SK-N-SH (cell line): ENCODE data around the gene MTHFD2L. TPM values are rescaled to one million over a fixed set of nuclear protein-coding genes. Genes with fewer than 3 reads are reported as not detected.

ENCODE experiments used
- CTCF ChIA-PET: fragments of 300-600, 350-600 bp; formaldehyde crosslinking; extraction: SDS; loops from one replicate; lab custom pipeline; 2021; lab: Yijun Ruan, JAX
- POLR2A ChIA-PET: fragments of 350-600 bp; sonication (Branson Sonifier 250); formaldehyde crosslinking; extraction: SDS; loops from one replicate; lab custom pipeline; 2020; ENCODE audit warnings: antibody characterized with exemption, inconsistent platforms; lab: Yijun Ruan, JAX
- DNase-seq: peaks from one replicate; pipeline ENCODE4 v3.0.0; 2012
- H2AFZ ChIP-seq: fragments of 200-600 bp; sonication (generic); 2 replicates; pipeline ENCODE4 v1.8.1; 2016; ENCODE audit warnings: antibody characterized with exemption, mild to moderate bottlenecking, low read depth
- H3F3A ChIP-seq: fragments of 200-600 bp; sonication (generic); replicated peaks from 2 replicates; pipeline ENCODE3; 2016; ENCODE audit warnings: antibody characterized with exemption, mild to moderate bottlenecking; ENCODE audit not compliant: insufficient read depth
- H3K27ac ChIP-seq, 2 experiments: fragments of 200-500 bp in 1 of 2; fragments of 200-600 bp in 1 of 2; sonication (Bioruptor generic) in 1 of 2; sonication (generic), shearing (Covaris generic) in 1 of 2; 2 replicates each; pipeline versions ENCODE4 v1.5.1 to v1.6.1; 2014 to 2016; ENCODE audit warnings: low read depth in 2 of 2, inconsistent platforms in 1 of 2, low read length in 1 of 2, mild to moderate bottlenecking in 1 of 2, mixed read lengths in 1 of 2
- H3K27me3 ChIP-seq: fragments of 200-600 bp; sonication (generic), shearing (Covaris generic); 2 replicates; pipeline ENCODE4 v1.6.1; 2016; ENCODE audit warnings: mixed run types; ENCODE audit not compliant: insufficient read depth
- H3K36me3 ChIP-seq, 2 experiments: fragments of 200-500 bp in 1 of 2; fragments of 200-600 bp in 1 of 2; sonication (Bioruptor generic) in 1 of 2; sonication (generic) in 1 of 2; replicated peaks in 1 of 2; 2 replicates each; pipeline versions ENCODE3 to v1.5.1; 2014 to 2016; ENCODE audit warnings: low read length in 1 of 2, mild to moderate bottlenecking in 1 of 2; ENCODE audit not compliant: insufficient read depth in 2 of 2, control insufficient read depth in 1 of 2
- H3K4me1 ChIP-seq, 2 experiments: fragments of 200-500 bp in 1 of 2; fragments of 200-600 bp in 1 of 2; sonication (Bioruptor generic) in 1 of 2; sonication (generic), shearing (Covaris generic) in 1 of 2; 2 replicates each; pipeline versions ENCODE4 v1.5.1 to v1.6.1; 2014 to 2016; ENCODE audit warnings: low read depth in 1 of 2, low read length in 1 of 2, mixed run types in 1 of 2; ENCODE audit not compliant: insufficient read depth in 2 of 2, control insufficient read depth in 1 of 2
- H3K4me2 ChIP-seq: fragments of 200-600 bp; sonication (generic), shearing (Covaris generic); 2 replicates; pipeline ENCODE4 v1.6.1; 2017; ENCODE audit warnings: mixed run types
- H3K4me3 ChIP-seq, 2 experiments: fragments of 200-500 bp in 1 of 2; fragments of 200-600 bp in 1 of 2; sonication (Bioruptor generic) in 1 of 2; sonication (generic), shearing (Covaris generic) in 1 of 2; 2 replicates each; pipeline versions ENCODE4 v1.5.1 to v1.8.1; 2014 to 2016; ENCODE audit warnings: low read depth in 2 of 2, inconsistent platforms in 1 of 2, low read length in 1 of 2, mild to moderate bottlenecking in 1 of 2, mixed read lengths in 1 of 2, moderate library complexity in 1 of 2
- H3K79me2 ChIP-seq: fragments of 200-600 bp; sonication (generic); 2 replicates; pipeline ENCODE4 v1.8.1; 2017; ENCODE audit warnings: mild to moderate bottlenecking; ENCODE audit not compliant: insufficient read depth
- H3K9ac ChIP-seq: fragments of 200-600 bp; sonication (generic); 2 replicates; pipeline ENCODE4 v1.6.1; 2017; ENCODE audit warnings: mixed run types
- H3K9me2 ChIP-seq: fragments of 200-600 bp; sonication (generic); 2 replicates; pipeline ENCODE4 v1.6.1; 2017; ENCODE audit warnings: mixed run types
- H3K9me3 ChIP-seq: fragments of 200-600 bp; sonication (generic); 2 replicates; pipeline ENCODE4 v1.6.1; 2017; ENCODE audit warnings: mixed run types, mild to moderate bottlenecking, moderate library complexity
- H4K20me1 ChIP-seq: fragments of 200-600 bp; sonication (generic); 2 replicates; pipeline ENCODE4 v1.6.1; 2017; ENCODE audit warnings: mild to moderate bottlenecking, mixed run types; ENCODE audit not compliant: insufficient read depth
- CHD2 ChIP-seq: fragments of 150-350 bp; IDR thresholded peaks from 2 replicates; pipeline ENCODE4 v1.6.1; 2018; ENCODE audit warnings: low read length; ENCODE audit not compliant: partially characterized antibody
- ELF1 ChIP-seq: IDR thresholded peaks from 2 replicates; pipeline ENCODE4 v1.4.0; 2012
- EZH2phosphoT487 ChIP-seq: fragments of 200-600 bp; sonication (generic); IDR thresholded peaks from 2 replicates; pipeline ENCODE4 v1.6.1; 2017; ENCODE audit warnings: low read depth, mixed run types, mild to moderate bottlenecking, antibody characterized with exemption, moderate library complexity, borderline replicate concordance
- FOSL2 ChIP-seq: IDR thresholded peaks from 2 replicates; pipeline ENCODE4 v1.4.0; 2012; ENCODE audit warnings: low read depth, mild to moderate bottlenecking, moderate library complexity, borderline replicate concordance
- GABPA ChIP-seq: IDR thresholded peaks from 2 replicates; pipeline ENCODE4 v1.4.0; 2012; ENCODE audit warnings: low read depth, mild to moderate bottlenecking
- GATA2 ChIP-seq: sonication (generic); formaldehyde crosslinking; IDR thresholded peaks from 2 replicates; pipeline ENCODE4 v1.5.0; 2020; ENCODE audit warnings: mild to moderate bottlenecking, missing genetic modification reagents
- JUND ChIP-seq: IDR thresholded peaks from 2 replicates; pipeline ENCODE4 v1.4.0; 2012
- MAX ChIP-seq: IDR thresholded peaks from 2 replicates; pipeline ENCODE4 v1.4.0; 2012; ENCODE audit warnings: low read depth
- NFIC ChIP-seq: IDR thresholded peaks from 2 replicates; pipeline ENCODE4 v1.4.0; 2012; ENCODE audit warnings: borderline replicate concordance
- NRF1 ChIP-seq: IDR thresholded peaks from 2 replicates; pipeline ENCODE4 v1.6.1; 2012; ENCODE audit warnings: low read depth, mild to moderate bottlenecking, low read length
- POLR2AphosphoS5 ChIP-seq: IDR thresholded peaks from 2 replicates; pipeline ENCODE4 v1.6.1; 2012; ENCODE audit warnings: low read depth, low read length
- RFX5 ChIP-seq: IDR thresholded peaks from 2 replicates; pipeline ENCODE4 v1.6.1; 2012; ENCODE audit warnings: mild to moderate bottlenecking, improper control_type of control experiment, low read length
- RXRA ChIP-seq: IDR thresholded peaks from 2 replicates; pipeline ENCODE4 v1.4.0; 2012; ENCODE audit warnings: low read depth, mild to moderate bottlenecking, borderline replicate concordance
- SIN3A ChIP-seq: IDR thresholded peaks from 2 replicates; pipeline ENCODE4 v1.6.1; 2012; ENCODE audit warnings: low read depth, mild to moderate bottlenecking, low read length, moderate library complexity, borderline replicate concordance
- TCF12 ChIP-seq: IDR thresholded peaks from 2 replicates; pipeline ENCODE4 v1.4.0; 2012
- TEAD4 ChIP-seq: IDR thresholded peaks from 2 replicates; pipeline ENCODE4 v1.4.0; 2012; ENCODE audit warnings: mild to moderate bottlenecking, borderline replicate concordance; ENCODE audit not compliant: insufficient read depth
- USF2 ChIP-seq: fragments of 150-350 bp; IDR thresholded peaks from 2 replicates; pipeline ENCODE4 v1.6.1; 2017; ENCODE audit warnings: antibody characterized with exemption, low read length, low read depth, borderline replicate concordance
- WGBS: methylation state at CpG from one replicate; pipeline ENCODE4 v1.1.6; 2017; ENCODE audit warnings: low lambda C conversion rate; 5-methylcytosine and 5-hydroxymethylcytosine counted together
- polyA plus RNA-seq, 3 experiments: library from polyadenylated mRNA; depleted of rRNA; stranded (reverse); fragments of >200 nt; gene quantifications; 2 replicates each; pipeline ENCODE4 v1.2.3, GENCODE V29; 2012
- TF ChIP-seq, protein P1 (sequence below): IDR thresholded peaks from 2 replicates; pipeline ENCODE4 v1.4.0; 2012; ENCODE audit warnings: low read depth, borderline replicate concordance
- TF ChIP-seq, protein P2 (sequence below): IDR thresholded peaks from 2 replicates; pipeline ENCODE4 v1.4.0; 2012; ENCODE audit warnings: low read depth, borderline replicate concordance

The MTHFD2L gene
- polyA plus RNA-seq, 1 of the 3 experiments (the other 2 are of a cell fraction), result 4.8 TPM

DNA sequence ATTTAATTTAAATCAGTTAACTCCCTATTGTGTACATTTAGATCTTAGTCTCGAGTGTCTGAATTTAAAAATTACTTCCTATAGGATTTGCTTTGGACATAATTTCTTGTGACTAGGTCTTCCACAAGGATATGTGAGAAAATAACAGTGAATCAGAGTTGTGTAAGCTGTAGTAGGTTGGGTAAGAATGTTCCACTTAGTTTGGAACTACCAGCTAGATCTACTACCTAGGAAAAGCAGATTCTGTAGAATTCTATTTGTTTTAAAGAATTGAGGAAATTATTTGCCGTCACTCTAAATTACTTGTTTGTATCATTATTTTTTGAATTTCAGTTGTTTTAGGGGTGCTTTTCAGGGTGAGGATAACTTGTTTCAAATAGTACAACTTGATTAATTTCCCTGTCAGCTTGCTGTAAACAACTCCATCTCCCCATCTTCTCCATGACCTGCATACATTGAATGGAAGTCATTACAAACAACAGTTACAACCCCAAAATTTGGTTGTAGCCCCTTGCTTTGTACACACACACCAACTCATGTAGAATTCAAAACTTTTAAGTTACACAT lies 1.3 kb downstream of the MTHFD2L start:
- no peaks in the 10 kb centered on the region for H3K9me3 ChIP-seq
- no peaks in the 10 kb centered on the region; the same call in 1 of the 2 replicates for H3K9me2 ChIP-seq
- CTCF ChIA-PET, result no interaction called here
- no peaks in the 10 kb centered on the region for H4K20me1 ChIP-seq
- peaks cover 14 to 33% of the 10 kb centered on the region in 2 experiments for H3K36me3 ChIP-seq
- no peak overlapping the region for H3K27ac ChIP-seq
- H3F3A ChIP-seq, result peaks cover 8% of the 10 kb centered on the region
- TF ChIP-seq MAX (no peak), SIN3A (no peak)
- TF ChIP-seq, protein P1, sequence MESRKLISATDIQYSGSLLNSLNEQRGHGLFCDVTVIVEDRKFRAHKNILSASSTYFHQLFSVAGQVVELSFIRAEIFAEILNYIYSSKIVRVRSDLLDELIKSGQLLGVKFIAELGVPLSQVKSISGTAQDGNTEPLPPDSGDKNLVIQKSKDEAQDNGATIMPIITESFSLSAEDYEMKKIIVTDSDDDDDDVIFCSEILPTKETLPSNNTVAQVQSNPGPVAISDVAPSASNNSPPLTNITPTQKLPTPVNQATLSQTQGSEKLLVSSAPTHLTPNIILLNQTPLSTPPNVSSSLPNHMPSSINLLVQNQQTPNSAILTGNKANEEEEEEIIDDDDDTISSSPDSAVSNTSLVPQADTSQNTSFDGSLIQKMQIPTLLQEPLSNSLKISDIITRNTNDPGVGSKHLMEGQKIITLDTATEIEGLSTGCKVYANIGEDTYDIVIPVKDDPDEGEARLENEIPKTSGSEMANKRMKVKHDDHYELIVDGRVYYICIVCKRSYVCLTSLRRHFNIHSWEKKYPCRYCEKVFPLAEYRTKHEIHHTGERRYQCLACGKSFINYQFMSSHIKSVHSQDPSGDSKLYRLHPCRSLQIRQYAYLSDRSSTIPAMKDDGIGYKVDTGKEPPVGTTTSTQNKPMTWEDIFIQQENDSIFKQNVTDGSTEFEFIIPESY, result no peak
- H3K4me2 ChIP-seq, result peak overlapping the region; percentile 75
- H3K79me2 ChIP-seq, result peaks cover 18% of the 10 kb centered on the region
- WGBS, result 56% methylated on average over 2 of the region's 2 CpGs
- POLR2A ChIA-PET, result no interaction called here
- no peak overlapping the region for H2AFZ ChIP-seq
- DNase-seq, result no peak
- peaks cover 5 to 7% of the 10 kb centered on the region in 2 experiments; a peak in 3 of 4 replicates for H3K4me1 ChIP-seq
- peak overlapping the region; percentile 70 to 90 for H3K4me3 ChIP-seq
- no peaks in the 10 kb centered on the region for H3K27me3 ChIP-seq
- H3K9ac ChIP-seq, result no peak overlapping the region; the same call in 1 of the 2 replicates

DNA sequence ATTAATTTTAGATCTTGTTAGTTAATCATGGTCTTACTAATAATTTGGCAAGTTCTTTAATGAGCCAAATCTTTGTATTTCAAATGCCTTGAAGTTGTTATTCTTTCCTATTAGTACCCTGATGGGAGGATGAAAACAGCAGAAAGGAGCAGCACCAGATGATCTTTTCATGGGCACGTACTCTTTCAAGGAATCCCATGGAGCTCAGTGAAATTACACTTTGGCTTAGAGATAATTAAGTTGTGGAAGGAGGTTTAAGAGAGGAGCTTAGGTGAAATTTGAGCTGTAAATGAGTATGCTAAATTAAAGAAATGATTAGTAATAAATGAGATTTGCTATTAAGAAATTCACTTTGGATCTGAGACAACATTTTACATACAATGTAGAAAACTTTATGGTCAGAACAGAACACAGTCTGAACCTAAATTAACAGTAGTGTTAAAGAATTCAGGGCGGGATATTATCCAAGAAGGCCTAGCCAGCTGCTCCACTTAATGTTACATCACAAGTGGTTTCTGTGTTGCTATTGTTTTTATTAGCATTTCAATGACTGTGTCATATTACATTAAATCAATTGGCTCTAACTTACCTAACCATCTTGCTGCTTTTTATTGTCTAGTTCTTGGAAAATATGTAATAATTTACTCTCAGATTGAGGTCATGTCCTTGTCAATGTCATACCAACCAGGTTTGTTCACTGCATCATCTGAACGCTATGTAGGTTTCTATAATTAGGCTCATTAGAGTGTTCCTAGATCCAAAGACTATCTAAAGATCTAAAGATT lies 3.9 kb downstream of the MTHFD2L start:
- H3K79me2 ChIP-seq, result peaks cover 18% of the 10 kb centered on the region
- WGBS, result 90% methylated on average over 3 of the region's 3 CpGs
- H3K27me3 ChIP-seq, result no peaks in the 10 kb centered on the region
- H3K4me3 ChIP-seq, result no peak overlapping the region
- no peaks in the 10 kb centered on the region; the same call in 1 of the 2 replicates for H3K9me2 ChIP-seq
- H3K9me3 ChIP-seq, result no peaks in the 10 kb centered on the region
- no peak overlapping the region for H2AFZ ChIP-seq
- peaks cover 14 to 37% of the 10 kb centered on the region in 2 experiments for H3K36me3 ChIP-seq
- no peak overlapping the region for H3K27ac ChIP-seq
- peaks cover 4% of the 10 kb centered on the region for H3F3A ChIP-seq
- H3K4me2 ChIP-seq, result no peak overlapping the region
- CTCF ChIA-PET, result no interaction called here
- TF ChIP-seq JUND (no peak), RFX5 (no peak), TEAD4 (no peak), GABPA (no peak), NFIC (no peak), ELF1 (no peak), FOSL2 (no peak), POLR2AphosphoS5 (no peak), TCF12 (no peak), USF2 (no peak), EZH2phosphoT487 (no peak), NRF1 (no peak), RXRA (no peak), GATA2 (CRISPR knock-in tag) (no peak), MAX (no peak), CHD2 (no peak)
- TF ChIP-seq, protein P2, sequence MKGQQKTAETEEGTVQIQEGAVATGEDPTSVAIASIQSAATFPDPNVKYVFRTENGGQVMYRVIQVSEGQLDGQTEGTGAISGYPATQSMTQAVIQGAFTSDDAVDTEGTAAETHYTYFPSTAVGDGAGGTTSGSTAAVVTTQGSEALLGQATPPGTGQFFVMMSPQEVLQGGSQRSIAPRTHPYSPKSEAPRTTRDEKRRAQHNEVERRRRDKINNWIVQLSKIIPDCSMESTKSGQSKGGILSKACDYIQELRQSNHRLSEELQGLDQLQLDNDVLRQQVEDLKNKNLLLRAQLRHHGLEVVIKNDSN, result no peak
- POLR2A ChIA-PET, result no interaction called here
- DNase-seq, result no peak
- peaks cover 5% of the 10 kb centered on the region in 2 experiments; a peak in 3 of 4 replicates for H3K4me1 ChIP-seq
- H4K20me1 ChIP-seq, result no peaks in the 10 kb centered on the region
- no peak overlapping the region for H3K9ac ChIP-seq
